Coronary artery (tissue), 2 donors: ENCODE results near the gene EFNB2.
A peak's percentile ranks its signal among the peaks of the same experiment; 100 is the strongest.

ENCODE experiments used
- DNase-seq: peaks from one replicate; pipeline ENCODE4 v3.0.0-alpha.2; 2017; ENCODE audit warnings: low spot score
- H3K27ac ChIP-seq, 2 donors: fragments of 200-600 bp; sonication (generic); one replicate each; pipeline ENCODE4 v1.5.1; 2016 to 2019
- H3K4me3 ChIP-seq: fragments of 200-600 bp; sonication (generic); 2 replicates; pipeline ENCODE4 v1.5.1; 2016; ENCODE audit warnings: mild to moderate bottlenecking, moderate library complexity
- TF ChIP-seq, protein P1 (sequence below): fragments of 200-600 bp; sonication (generic); IDR thresholded peaks from one replicate; pipeline ENCODE4 v1.5.1; 2019; ENCODE audit warnings: antibody characterized with exemption

The EFNB2 gene

DNA sequence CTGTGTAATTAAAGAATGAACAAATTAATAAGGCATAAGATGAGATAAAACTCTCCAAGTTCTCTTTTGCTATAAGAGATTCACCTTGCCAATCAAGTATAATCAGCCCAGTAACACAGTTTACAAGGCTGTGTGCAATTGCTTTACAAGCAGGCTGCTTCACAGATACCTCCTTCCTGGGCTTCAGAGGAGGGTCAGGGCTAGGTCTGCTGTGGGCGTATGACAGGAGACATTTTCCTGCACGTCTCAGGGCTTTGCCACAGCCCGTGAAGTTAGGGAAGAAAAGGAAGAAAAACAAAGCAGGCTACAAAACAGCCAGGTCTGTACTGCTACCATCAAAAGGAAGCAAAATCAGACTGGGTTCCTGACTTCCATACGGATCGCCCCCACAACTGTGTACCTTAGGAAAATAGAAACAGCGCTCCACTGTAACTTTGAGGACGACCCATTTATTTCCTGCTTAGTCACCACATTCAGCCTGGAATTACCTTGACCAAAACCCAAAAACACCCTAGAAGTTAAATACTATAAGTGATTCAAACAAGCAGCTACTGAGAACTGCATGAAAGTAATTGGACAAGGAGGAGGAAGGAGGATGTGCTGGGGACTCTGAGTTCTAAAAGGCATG lies 12.4 kb downstream of the EFNB2 start:
- TF ChIP-seq, protein P1, sequence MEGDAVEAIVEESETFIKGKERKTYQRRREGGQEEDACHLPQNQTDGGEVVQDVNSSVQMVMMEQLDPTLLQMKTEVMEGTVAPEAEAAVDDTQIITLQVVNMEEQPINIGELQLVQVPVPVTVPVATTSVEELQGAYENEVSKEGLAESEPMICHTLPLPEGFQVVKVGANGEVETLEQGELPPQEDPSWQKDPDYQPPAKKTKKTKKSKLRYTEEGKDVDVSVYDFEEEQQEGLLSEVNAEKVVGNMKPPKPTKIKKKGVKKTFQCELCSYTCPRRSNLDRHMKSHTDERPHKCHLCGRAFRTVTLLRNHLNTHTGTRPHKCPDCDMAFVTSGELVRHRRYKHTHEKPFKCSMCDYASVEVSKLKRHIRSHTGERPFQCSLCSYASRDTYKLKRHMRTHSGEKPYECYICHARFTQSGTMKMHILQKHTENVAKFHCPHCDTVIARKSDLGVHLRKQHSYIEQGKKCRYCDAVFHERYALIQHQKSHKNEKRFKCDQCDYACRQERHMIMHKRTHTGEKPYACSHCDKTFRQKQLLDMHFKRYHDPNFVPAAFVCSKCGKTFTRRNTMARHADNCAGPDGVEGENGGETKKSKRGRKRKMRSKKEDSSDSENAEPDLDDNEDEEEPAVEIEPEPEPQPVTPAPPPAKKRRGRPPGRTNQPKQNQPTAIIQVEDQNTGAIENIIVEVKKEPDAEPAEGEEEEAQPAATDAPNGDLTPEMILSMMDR, result no peak
- Histone ChIP-seq H3K4me3 (no peak overlapping the region), H3K27ac (no peak overlapping the region)
- DNase-seq, result no peak

DNA sequence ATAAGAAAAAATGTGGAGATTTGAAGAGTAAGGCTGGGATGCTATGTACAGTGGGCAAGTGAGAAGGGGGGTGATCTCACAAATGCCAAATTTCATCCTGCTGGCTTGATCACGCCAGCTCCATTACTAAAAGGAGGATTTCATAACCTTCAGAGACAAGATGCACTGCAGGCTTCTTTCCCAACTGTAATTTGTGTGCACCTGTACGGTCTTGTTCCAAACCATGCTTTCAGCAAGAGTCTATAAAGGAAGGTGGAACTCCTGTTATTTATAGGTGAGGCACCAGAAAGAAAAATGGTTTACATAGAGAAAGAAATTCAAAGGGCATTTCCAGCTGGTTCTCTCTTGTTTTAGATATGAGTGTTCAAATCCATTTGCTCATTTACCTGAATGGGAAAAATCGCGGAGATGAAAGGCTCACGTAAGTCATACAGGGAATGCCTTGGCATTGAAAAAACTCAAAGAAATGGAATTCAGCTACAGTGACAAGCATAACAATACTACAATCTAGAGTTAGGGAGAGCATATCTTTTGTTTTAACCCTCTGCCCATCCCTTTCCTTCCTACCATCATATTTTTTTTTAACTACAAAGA lies 13.3 kb downstream of the EFNB2 start:
- H3K27ac ChIP-seq, result no peak overlapping the region
- TF ChIP-seq, protein P1, result no peak
- no peak overlapping the region for H3K4me3 ChIP-seq
- DNase-seq, result no peak

DNA sequence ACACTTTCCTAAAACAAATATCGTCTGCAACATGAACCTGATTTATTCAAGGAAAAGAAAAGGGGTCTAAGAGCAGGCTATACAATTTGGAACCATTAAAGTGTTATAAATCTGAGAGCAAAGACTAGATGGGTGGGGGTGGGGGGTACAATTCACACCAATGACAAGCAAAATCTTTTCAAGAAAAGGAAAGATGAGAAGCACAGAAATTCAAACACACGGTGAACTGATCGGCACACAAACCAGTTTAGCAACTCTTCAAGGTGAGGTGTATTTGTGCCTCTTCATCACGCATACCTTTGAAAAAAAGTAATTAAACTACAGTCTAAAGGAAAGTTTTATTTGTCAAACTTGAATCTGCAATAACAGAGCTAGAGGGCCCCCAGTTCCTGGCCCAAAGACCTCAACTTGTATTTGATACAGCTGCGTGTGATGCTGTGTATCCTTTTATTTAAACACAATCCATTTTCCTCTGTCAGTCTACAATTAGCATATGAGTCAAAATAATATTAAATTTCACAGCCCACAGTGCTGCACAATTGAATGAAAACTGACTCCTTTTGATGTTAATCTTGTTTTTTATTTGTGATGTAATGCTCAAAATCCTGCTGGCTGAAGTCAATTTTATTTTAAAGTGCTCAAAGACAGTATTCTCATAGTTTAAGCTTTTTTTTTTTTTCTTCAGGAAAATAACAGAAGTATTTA lies 14.2 kb downstream of the EFNB2 start:
- no peak for DNase-seq
- Histone ChIP-seq H3K4me3 (no peak overlapping the region), H3K27ac (no peak overlapping the region)
- TF ChIP-seq, protein P1, result no peak

DNA sequence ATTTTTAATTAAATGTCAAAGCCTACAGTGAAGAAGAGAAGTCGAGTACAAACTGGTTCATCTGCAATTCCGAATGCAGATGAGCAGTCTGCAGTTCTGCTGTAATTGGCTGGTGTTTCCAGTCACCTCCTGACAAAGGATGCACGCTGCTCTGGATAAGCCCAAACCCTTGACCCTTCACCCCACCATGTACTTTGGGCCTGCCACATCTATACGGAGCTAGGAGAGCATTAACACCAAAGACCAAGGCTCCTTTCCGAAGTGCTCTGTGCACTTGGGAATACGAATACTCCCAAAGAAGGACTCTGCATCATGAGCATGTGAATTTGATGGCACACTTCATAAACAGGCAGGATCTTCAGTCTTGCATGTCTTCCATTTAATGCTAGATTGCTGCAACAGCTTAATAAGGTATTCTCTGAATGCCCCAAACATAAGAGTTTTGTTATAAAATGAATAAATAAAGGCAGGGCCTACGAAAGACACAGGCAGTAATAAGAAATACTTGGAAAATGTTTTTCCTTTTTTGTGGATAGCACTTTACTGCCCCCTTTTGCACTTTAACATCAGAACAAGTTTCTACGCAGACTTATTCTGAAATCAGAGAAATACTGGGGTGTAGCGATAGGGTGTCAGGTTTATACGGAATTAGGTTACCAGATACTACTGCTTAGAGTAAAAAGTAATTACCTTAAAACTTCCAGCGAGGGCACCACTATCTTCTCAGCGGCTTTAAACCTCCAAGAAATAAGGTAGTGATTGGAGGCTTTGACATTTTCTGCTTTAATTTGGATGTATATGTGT lies 15.0 kb downstream of the EFNB2 start:
- DNase-seq, result no peak
- no peak overlapping the region for H3K4me3 ChIP-seq

DNA sequence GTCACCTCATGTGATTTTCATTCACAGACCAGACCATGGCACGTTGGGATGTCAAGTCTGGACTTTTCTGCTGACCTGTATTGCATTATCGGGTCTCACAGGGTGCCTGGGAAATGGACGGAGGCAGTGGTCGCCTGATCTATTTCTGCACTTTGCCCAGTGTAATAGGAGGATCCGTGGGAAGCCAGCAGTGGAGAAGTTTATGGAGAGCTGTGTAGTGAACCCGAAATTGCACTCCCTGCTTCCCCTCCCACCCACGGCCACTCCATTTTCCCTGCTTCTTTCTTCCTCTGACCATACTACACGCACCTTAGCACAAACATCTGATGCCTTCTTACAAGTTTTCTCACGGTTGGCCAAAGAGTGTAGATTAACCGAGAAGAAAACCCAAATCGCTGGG lies 16.9 kb downstream of the EFNB2 start:
- Histone ChIP-seq H3K4me3 (no peak overlapping the region), H3K27ac (no peak overlapping the region)
- DNase-seq, result no peak
- TF ChIP-seq, protein P1, result no peak

More for the DNA sequence above, 15.0 kb downstream of the EFNB2 start:
- TF ChIP-seq, protein P1, result peak; percentile 18
- no peak overlapping the region for H3K27ac ChIP-seq

DNA sequence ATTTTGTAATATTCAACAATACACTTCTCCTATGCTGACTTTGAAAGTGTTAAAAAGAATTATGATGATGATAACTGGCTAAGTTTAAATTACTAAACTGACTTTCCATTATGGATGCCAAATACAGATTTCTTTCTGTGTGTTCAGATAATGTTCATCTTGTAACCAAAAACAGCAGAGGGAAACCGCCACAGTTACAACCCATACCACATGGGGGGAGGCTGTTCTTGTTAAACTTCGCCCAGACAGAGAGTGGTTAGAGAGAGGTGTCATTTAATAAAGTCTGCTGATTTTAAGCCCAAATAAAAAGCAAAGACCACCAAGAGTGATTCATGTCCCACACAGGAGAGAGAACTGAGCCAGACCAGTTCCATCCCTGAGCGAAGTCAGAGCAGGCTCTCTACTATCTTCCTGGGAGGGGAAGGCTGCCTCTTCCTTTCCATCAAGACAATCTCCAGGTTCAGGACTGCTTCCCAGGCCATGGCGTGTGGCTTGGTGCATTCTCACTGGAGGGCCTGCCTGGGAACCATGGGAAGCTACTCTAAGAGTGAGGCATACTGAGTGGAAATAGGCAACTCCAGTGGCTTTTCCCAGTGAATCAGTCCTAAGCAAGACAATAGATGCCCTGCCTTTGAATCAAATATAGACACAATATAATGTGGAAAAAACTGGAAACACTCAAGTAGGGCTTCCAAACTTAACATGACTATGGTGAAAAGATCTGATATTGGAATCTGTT lies 18.2 kb downstream of the EFNB2 start:
- Histone ChIP-seq H3K27ac (no peak overlapping the region), H3K4me3 (no peak overlapping the region)
- TF ChIP-seq, protein P1, result no peak
- DNase-seq, result no peak
